Ovary (tissue), 3 donors: ENCODE data around the gene RAB37.

Experiments used
- CTCF ChIP-seq, 3 donors: fragments of 450-650 bp in 2 of 3; fragments of 200-600 bp in 1 of 3; IDR thresholded peaks; one replicate each; pipeline versions ENCODE4 v1.5.1 to v1.8.0; 2016 to 2022; ENCODE audit warnings: antibody characterized with exemption in 3 of 3, mild to moderate bottlenecking in 1 of 3
- EP300 ChIP-seq: sonication (generic); formaldehyde crosslinking; IDR thresholded peaks from one replicate; pipeline ENCODE4 v1.6.1; 2017; ENCODE audit warnings: antibody characterized with exemption
- POLR2A ChIP-seq: fragments of 450-650 bp; IDR thresholded peaks from one replicate; pipeline ENCODE4 v1.6.1; 2017; ENCODE audit warnings: antibody characterized with exemption, mild to moderate bottlenecking, moderate library complexity
- donor health status: DM: no; HTN: no; CAD: no.

GRCh38 chr17:74723891-74724290 is 13.2 kb upstream of the RAB37 start:
- no peak for TF ChIP-seq CTCF (IDR thresholded peaks at IDR 0.05)
- no peak for TF ChIP-seq POLR2A
- TF ChIP-seq EP300: no peak
